Medulla oblongata (tissue), 1 donor: ENCODE measurements around the gene FGFRL1.

Source experiments
- DNase-seq: peaks from one replicate; pipeline ENCODE4 v3.0.0-alpha.2; 2015; ENCODE audit errors: extremely low spot score

FGFRL1 gene

GRCh38 chr4:1075225-1075624 lies 63.8 kb downstream of the FGFRL1 start:
- DNase-seq = no peak

- no peak for DNase-seq
Measured at GRCh38 chr4:1075809-1076699, 64.6 kb downstream of the FGFRL1 start.
